Measurements from ENCODE around the gene DPEP3.
"Not testable (repeated sequence)": the region's sequence is repeated elsewhere in the genome, so short reads cannot be mapped to it uniquely, and the experiment has no call there.

DNA sequence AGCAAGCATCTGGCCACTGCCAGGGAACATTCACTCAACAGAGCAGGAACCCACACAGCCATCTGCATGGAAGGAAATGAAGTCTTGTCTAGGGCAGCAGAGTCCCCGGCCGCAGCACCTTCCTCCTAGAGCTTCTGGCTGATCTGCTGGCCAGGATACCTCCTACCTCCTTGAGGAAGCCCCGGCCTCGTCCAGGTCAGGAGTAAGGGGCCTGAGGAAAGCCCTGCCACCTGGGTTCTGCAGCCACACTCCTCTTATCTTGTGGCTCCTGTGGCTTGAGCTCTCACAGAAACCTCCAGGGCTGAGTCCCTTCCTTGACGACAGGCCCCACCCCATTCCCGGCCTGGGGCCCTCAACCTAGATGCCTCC lies 13.7 kb upstream of the DPEP3 start:
- TF ChIP-seq, protein P1, sequence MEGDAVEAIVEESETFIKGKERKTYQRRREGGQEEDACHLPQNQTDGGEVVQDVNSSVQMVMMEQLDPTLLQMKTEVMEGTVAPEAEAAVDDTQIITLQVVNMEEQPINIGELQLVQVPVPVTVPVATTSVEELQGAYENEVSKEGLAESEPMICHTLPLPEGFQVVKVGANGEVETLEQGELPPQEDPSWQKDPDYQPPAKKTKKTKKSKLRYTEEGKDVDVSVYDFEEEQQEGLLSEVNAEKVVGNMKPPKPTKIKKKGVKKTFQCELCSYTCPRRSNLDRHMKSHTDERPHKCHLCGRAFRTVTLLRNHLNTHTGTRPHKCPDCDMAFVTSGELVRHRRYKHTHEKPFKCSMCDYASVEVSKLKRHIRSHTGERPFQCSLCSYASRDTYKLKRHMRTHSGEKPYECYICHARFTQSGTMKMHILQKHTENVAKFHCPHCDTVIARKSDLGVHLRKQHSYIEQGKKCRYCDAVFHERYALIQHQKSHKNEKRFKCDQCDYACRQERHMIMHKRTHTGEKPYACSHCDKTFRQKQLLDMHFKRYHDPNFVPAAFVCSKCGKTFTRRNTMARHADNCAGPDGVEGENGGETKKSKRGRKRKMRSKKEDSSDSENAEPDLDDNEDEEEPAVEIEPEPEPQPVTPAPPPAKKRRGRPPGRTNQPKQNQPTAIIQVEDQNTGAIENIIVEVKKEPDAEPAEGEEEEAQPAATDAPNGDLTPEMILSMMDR (IDR thresholded peaks at IDR 0.05) = not testable (repeated sequence)
- TF ChIP-seq POLR2A (IDR thresholded peaks at IDR 0.05) = not testable (repeated sequence)

Data from esophagus squamous epithelium (tissue), 4 donors.